ENCODE results near the gene KCNQ2.

Gene KCNQ2

DNA sequence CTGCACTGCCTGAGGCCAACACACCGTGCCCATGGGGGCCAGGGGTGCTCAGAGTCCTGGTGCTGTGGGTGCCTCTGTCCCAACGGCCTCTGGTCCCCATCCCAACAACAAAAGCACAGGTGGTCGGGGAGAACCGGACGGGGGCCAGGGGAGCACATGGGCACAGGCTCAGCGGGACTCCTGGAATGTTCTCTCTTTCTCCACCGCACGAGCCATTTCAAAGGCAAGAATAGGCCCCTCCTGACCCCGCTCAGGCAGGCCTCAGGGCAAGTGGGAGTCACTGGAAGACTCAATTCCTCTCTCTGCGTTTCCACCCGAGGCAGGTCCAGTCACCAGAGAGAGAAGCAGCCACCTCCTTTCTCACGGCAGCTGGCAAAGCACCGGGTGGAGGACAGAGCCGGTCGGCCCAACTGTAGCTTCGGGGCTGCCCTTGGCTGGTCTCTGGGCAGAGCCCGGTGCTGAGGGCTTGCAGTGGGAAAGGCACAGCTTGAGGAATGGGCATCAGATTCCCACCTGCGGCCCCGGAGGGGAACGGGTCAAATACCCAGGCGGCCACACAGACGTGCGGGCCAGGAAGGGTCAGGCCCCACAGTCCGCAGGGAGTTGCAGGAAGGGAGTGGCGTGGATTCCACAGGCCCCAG is 55.2 kb downstream of the KCNQ2 start:
- DNase-seq (ENCODE audit: low read depth in 2 of 2) = no peak

DNA sequence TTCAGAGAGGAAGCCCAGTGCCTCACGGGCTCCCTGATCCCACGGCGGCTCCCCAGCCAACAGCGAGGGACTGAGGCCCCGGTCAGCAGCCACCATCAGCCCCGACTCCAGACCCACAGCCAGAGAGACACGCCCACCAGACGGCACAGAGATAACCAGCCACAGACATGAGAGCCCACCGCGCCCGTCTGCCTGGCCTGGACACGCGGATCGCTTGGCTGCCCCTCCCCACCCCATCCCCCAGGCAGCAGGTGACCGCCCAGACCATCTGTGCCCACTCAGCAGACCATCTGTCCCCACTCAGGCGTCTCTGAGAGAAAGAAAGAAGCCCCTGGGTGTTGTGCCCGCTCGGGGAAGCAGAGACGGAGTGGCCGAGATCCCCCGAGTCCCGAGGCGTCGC is 55.8 kb downstream of the KCNQ2 start:
- DNase-seq (ENCODE audit: low read depth in 2 of 2) = no peak

DNA sequence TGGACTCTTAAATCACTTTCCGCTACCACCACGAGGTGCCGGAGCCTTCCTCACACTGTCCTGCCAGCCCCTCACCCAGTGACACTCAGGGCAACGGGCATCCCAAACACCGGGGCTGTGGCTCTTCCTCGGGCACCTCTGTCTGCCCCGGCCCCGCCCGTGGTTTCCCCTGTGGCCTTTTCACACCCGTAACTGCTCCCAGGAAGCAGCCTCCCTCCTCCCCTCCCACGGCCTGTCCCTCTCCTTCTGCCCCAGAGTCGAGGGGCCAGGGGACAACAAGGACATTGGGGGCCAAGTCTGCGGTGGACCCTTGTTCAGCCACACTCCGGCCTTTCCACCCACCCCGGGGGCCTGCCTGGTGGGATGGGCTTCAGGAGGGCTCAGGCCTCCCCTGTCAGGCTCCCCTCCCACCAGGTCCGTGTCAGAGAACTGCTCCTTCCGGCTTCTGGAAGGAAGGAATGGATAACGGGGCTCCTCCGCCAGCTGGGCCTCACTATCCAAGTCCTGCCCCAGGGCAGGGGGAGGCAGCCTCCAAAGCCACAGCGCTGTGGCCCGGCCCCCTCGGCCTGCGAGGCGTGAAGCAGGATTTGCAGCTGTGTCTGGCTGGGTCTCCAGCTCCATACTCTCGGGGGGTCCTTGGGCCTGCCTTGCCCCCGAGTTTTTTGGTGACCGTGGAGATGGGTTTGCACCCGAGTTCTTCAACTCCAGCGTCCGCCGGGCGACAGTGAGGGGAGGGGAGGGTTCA is 56.6 kb downstream of the KCNQ2 start:
- no peak for DNase-seq (ENCODE audit: low read depth in 2 of 2)

DNA sequence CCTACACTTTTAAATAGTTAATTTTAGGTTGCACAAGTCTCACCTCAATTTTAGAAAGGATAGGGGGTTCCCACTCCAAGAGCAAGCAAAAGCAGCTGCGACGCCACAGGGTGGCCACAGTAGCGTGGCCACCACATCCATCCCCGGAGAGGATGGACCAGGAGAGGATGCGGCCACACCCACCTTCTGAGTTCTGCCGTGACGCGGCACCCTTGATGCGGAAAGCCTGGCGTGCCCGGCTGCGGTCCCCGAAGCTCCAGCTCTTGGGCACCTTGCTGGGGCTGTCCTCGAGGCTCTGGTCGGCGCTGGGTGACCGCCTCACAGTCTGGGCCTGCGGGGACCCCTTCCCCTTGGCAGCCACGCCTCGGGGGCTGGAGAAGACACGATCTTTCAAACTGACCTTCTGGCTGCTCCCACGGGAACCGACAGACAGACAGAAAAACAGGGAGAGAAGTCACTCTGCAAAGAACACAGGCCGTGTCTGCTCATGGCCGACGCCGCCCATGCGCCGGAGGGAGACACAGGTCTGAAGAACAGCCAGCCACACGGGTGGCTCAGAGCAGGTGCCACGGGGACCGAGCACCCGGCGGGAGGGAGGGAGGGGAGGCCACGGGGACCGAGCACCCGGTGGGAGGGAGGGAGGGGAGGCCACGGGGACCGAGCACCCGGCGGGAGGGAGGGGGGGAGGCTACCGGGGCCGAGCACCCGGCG is 57.6 kb downstream of the KCNQ2 start:
- no peak for DNase-seq (ENCODE audit: low read depth in 2 of 2)

DNA sequence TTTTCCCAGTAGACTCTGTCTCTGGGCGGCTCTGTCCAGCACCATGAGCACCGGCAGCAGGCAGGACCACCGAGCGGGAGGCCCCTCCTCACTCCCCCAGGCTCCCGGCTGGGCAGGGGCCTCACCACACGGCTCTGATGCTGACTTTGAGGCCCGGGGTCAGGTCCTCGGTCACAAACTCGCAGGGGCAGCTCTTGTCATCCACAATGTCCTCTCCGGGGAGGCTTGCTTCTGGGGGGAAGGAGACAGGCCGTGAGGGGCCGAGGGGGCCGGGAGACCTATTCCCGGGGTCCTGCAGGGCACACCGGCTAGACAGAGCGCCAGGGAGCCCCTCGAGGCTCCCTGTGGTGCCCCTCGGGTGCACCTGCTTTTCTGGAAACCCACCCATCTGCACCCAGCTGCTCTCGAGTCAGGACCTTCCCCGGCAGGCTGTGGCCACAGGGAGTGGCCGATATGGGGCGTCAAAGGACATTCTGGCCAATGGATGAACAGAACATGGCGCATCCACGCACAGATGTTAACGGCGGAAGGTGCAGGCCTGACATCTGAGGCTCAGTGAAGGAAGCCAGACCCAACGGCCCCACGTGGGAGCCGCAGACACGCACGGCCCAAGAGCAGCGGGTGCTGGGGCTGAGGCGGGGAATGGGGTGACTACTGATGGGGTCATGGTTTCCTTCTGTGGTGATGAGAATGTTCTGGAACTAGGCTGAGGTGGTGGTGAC is 58.3 kb downstream of the KCNQ2 start:
- DNase-seq (ENCODE audit: low read depth in 2 of 2) = no peak

DNA sequence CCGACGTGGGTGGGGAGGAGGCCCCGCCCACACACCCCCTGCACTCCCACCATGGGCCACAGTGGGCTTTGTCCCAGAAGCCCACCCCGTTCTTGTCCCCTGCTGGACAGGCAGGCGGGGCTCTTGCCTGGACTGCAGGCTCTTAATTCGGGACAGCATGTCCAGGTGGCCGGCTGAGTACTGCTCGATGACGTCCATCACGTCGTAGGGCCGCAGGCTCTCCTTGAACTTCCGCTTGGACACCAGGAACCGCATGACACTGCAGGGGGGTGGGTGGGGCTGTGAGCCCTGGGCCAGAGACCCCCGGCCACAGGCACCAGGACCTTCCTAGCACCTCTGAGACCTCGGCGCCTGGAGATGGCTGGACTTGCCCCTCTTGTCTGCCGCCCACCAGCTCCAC is 59.1 kb downstream of the KCNQ2 start:
- DNase-seq (ENCODE audit: low read depth in 2 of 2) = no peak

DNA sequence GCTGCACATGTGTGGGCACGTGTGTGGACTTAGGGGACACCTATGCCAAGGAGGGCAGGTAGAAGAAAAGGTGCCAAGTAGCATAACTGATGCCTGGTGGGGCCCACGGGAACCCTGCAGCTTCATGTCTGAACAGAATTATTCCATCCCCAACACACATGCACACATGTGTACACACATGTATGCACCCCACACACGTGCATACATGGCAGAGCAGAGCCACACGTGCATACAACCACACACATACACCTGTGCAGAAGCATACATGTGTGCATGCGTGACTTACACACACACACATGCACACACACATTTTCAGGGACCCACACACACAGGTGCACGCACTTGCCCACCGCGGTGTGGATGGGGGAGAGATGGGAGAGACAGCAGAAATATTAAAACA is 59.6 kb downstream of the KCNQ2 start:
- no peak for DNase-seq (ENCODE audit: low read depth in 2 of 2)

DNA sequence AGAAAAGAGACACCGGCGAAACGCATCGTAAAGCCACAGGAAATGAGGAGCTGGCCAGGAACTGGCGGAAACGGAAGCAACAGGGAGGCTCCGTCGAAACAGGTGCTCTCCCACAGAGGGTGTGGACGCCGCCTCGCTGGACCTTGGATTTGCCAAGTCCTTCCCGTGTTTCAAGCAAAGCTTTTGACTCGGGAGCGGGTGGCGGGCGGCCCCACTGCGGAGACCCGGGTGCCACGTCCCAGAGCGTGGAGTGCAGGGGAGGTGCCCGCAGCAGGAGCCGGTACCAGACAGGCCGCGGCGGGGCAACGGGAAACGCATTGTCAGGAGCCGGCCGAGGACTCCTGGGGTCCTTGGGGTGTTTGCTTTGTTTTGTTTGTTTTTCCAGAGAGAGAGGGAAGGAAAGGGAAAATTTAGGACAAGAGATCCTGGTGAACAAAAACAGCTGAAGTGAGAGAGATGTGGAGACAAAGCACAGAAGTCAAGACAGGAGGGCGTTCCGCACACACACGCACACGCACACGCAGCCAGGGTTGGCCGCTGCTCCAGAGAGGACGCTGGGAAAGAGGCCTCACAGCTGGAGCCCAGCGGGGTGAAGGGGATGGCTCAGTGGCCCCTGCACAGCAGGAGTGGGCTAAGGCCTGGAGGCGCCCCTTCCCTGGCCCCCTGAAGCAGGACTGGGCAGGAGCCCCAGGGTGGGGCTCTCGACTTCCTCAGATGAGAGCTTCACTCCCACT is 60.4 kb downstream of the KCNQ2 start:
- DNase-seq (ENCODE audit: low read depth in 2 of 2) = no peak

DNA sequence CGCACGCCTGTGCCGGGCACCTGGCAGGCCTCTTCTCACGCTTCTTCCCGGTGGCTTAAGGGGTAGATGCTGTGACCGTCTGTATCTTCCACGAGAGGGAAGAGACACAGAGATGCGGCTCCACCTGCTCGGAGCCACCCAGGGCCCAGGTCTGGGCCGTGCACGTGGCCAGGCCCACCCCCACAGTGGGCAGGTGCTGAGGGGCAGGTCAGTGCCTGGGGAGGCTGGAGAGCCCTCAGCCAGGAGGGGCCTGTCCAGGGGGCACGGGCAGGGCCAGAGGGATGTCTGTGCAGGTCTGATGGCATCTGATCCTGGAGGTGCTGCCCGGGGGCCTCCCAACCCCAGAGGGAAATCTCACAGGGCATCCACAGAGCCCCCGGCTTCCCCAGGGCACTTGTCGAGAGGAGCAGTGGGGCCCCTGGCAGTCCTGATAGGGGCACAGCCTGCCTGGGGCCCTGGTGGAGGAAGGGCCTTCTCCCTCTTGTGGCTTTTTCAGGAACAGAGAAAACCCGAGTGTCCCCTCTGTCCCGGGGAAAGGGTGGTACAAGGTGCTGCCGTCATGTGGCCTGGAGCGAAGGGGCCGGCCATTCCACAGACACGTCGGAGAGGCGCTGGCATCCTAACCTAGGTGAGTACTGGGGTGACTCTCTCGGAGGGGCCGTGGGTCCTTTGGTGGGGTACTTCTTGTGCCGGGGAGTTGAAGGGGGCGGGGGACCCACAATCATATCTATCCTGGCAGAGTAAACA is 61.1 kb downstream of the KCNQ2 start:
- no peak for DNase-seq (ENCODE audit: low read depth in 2 of 2)

DNA sequence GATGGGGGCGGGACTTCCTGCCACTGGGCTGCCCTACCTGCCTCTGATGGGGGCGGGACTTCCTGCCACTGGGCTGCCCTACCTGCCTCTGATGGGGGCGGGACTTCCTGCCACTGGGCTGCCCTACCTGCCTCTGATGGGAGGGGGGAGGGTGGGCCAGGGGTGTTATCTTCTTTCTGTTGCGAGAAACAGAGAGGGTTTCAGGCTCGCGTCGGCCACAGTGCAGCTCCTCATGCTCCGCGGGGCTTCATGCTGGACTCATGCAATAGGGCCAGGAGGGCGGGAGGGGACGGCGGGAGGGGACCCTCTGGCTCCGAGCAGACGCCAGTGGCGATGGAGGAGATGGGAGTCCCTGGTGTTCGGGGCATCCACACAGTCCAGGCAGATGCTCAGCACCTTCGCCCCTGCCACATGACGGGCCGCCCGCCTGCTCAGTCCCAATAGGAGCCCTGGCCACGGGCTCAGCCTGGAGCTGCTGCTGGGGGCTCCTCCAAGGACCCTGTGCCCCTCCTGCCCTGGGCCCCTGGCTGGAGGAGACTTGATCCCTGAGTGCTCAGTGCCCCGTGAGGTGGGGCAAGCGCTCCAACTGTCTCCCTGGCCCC is 62.5 kb downstream of the KCNQ2 start:
- no peak for DNase-seq (ENCODE audit: low read depth in 2 of 2)

DNA sequence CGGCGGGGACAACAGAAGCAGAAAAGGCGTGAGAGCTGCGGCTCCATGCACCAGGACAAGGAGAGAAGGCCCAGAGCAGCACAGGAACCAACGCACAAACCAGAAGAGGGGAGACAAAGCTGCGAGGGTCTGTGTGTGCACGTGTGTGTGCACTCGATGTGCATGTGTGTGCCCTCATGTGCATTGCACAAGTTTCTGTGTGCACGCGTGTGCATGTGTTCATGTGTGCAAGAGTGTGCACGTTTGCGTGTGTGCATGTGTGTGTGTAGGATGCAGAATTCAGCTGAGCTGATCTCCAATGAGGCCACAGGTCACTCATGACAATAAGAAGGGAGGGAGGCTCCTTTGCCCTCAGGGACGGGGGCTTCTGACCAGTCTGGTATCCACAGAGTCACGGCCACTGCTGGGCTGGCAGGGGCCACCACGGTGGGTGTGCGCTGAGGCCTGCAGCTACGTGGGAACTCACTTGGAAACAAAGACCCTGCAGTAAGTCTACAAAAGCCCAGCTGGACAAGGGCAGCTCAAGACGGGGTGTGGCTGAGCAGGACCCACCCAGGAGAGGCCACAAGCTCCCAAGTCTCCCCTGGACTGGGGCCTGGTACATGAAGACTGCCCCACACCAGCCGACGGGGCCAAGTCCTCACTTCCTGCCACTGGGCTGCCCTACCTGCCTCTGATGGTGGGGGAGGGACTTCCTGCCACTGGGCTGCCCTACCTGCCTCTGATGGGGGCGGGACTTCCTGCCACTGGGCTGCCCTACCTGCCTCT is 63.2 kb downstream of the KCNQ2 start:
- DNase-seq (ENCODE audit: low read depth in 2 of 2) = no peak

DNA sequence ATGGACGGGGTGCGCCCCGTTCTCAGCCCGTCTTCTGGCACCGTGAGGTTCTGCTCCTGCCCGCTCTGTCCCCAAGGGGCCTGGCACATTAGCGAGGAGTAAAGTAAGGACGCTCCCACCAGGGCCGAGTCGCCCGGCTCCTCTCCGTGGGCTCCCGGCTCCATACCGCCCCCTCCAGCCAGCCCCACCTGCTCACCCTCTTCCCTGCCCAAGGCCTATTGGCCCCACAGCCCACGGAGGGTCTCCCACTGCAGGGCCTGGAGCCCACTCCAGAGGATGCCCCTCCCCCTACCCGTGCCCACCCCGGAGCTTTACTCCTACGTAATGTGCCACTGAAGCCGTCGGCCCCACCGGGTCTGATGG is 63.8 kb downstream of the KCNQ2 start:
- no peak for DNase-seq (ENCODE audit: low read depth in 2 of 2)

DNA sequence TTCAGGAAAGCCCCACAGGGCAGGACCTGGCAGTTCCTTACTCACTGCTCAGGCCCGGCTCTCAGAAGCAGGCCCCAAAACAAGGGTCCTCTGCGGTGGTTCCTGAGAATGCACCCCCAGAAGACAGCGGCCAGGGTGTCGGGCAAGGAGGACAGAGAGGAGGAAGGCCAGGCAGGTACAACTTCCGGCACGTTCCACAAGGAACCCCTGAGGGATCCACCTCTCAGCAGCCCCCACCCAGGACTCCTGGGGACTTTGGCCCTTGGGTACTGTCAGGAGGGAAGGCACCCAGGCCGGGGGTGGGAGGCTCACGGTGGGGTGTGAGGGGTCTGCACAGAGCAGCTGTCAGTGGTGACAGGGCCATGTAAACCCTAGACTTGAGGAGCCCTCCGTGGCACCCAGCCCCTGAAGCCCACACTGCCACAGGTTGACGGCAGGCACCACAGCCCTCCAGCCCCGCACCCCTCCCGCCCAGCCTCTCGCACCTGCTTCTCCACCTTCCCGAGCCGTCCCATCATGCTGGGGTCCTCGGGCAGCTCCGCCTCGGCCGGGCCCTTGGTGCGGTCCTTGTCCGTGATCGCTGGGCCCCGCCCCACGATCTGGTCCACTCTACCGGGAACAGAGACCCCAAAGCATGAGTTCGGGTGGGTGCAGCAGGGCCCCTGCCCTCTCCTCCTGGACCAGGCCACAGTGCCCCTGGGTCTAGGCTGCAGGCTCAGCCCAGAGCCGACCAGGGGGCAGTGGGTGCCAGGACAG is 64.3 kb downstream of the KCNQ2 start:
- no peak for DNase-seq (ENCODE audit: low read depth in 2 of 2)

DNA sequence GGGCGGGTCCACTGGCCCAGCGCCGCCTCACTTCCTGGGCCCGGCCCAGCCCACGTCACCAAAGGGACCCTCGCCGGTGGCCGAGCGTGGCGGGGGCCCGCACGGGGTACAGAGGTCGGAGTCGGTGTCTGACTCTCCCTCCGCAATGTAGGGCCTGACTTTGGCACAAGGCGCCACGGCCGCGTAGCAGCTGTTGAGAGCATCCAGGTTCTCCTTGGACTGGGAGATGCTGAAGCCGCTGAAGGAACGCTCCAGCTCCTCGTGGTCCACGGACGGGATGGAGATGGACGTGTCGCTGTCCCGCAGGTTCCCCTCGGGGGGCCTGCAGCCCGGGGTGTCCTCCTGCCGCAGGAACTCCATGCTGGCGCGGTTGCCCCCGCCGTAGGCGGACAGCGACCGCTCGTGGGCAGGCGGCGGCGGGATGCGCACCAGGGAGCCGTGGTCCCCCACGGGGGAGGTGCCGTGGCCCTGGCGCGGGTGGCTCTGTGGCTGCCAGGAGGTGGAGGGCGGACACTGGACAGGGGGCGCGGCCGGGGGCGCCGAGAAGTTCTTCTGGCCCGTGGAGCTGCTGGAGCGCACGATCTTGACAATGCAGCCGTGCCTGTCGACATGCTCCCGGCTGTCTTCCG is 65.7 kb downstream of the KCNQ2 start:
- DNase-seq (ENCODE audit: low read depth in 2 of 2) = no peak

DNA sequence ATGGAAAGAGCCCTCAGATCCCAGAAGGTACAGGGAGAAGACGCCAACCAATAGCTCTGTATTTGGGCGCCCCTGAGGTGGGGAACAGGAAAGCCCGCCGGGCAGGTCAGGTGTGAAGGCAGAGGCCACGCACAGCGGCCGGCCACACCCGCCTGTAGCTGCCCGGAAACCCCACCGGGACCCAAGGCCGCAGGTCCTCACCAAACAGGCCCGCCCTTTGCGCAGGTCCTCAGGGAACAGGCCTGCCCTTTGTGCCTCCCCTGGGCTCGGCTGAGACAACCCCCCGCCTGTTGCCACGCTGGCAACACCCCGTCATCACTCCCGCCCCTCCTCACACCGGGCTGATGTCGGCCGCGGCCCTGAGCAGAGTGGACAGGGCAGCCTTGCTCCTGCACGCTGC is 66.4 kb downstream of the KCNQ2 start:
- no peak for DNase-seq (ENCODE audit: low read depth in 2 of 2)

DNA sequence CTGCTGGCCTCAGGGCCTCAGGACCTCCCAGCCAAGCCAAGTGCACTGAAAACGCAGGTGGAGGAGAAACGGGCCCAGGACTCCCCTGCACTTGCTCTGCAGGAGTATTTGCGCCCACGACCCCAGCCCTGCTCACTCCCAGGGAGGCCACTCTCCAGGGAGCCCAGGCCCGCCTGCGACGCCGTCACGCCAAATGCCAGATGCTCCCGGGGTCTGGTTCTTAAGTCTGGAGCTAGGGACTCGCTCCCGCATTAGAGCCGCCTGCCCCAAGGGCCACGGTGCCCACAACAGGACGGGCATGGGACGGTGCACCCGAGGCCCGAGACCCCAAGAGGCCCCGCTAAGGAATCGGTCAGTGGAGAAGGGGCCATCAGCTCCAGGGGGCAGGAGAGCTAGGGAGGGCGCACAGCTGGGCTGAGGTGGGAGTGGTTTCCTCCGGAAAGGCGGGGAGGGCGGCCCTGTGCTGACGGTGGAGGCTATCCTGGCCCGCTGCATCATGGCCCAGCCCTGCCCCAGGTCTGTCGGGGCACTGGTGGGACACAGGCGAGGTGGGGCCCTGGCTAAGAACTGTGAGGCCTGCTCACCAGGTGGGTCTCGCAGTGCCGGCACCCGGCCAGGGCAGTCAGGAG is 67.2 kb downstream of the KCNQ2 start:
- no peak for DNase-seq (ENCODE audit: low read depth in 2 of 2)

DNA sequence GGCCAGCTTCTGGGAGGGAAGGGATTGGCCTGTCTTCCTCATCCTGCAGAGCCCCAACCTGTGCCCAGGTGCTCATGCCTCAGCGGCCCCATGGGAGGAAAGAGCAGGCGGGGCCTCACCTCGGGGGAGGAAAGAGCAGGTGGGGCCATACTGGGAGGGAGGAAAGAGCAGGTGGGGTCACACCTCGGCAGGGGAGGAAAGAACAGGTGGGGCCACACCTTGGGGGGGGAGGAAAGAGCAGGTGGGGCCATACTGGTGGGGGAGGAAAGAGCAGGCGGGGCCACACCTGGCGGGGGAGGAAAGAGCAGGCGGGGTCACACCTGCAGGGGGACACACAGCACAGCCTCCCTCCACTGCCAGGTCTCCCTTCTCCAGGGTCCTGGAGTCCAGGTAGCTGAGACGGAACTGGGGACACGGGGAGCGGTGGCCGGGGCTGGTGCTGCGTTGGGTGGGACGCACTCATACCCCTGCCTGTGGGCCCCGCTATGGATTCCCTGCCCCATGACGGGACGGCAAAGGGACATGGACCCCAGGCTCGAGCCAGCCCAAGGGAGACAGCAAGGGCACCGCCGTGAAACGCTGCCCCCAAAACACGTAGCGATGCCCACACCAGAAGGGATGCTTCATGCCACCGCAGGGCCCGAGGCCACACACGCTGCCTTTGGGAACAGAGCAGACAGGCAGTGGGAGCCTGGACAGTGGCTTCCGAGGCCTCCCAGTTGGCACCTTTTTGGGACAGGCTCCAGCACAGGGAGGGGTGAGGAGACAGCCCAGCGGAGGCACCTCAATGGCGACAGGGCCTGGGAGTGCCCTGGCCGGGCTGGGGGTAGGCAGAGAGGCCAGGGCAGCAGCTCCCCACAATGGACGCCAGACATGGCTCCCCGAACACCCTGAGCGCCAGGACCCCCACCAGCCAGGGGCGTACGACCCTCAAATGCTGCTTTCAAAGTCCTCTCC is 68.0 kb downstream of the KCNQ2 start:
- no peak for DNase-seq (ENCODE audit: low read depth in 2 of 2)

Data from stimulated activated CD4-positive, alpha-beta T cell treated with anti-CD3 and anti-CD28 coated beads, Interleukin-4, amount 100 ng/mL, for 48 hours (primary cell).